Stimulated activated CD4-positive, alpha-beta T cell treated with anti-CD3 and anti-CD28 coated beads, TNF-alpha, amount 100 ng/mL, for 4 hours (primary cell): Measurements from ENCODE around the gene SHISA6.

Experiments used
- DNase-seq, 3 experiments: peaks; one replicate each; pipeline ENCODE4 v3.0.0-alpha.2; 2020; ENCODE audit warnings: low read depth in 3 of 3

Gene SHISA6

DNA sequence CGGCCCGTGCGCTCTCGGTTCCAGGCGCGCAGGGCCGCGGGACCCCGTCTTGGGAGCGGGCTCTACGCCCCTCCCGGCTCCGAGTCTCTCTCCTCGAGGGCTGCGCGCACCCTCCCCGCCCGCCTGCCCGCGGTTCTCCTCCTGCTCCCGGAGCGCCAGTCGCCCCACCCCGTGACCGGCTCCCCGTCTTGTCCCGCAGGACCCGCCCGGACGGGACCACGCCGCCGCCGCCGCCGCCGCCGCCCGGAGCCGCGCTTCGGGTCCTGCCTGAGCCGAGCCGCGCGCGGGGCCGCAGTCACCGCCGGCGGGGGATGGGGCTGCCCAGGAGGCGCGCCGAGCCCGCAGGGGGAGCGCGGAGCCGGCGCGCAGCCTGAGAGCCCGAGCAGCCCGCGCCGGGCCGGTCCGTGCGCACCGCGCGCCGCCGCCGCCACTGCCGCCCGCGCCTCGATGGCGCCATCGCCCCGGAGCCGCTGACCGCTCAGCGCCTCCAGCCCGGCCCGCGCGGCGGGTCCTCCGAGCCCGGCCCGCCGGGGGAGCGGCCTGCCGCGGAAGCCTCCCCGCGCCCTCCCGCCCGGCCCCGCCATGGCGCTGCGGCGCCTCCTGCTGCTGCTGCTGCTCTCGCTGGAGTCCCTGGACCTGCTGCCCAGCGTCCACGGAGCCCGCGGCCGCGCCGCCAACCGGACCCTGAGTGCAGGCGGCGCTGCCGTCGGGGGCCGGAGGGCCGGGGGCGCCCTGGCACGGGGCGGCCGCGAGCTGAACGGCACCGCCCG is at the start of gene SHISA6:
SHISA6 (plus strand) TSS at position 373 of the 770 bp plus-strand sequence.
- DNase-seq, result no peak

DNA sequence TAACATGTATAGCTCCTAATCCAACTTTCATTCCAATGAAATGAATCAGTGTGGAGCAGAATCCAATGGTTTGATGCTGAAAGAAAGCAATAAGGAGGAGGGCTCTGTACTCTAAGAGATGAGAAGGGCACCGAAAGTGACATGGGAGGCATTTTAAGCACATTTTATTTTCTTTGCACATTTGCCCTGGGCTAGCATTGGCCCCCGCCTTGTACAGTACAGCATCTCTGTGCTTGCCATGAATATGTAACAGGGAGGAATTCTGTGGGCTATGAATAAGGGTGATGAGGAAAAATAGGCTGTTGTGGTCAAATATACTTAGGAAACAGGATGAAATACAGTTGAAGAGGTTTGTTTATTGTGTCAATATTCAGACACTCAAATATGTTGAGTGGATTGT is 45.2 kb upstream of the SHISA6 start:
- no peak for DNase-seq

DNA sequence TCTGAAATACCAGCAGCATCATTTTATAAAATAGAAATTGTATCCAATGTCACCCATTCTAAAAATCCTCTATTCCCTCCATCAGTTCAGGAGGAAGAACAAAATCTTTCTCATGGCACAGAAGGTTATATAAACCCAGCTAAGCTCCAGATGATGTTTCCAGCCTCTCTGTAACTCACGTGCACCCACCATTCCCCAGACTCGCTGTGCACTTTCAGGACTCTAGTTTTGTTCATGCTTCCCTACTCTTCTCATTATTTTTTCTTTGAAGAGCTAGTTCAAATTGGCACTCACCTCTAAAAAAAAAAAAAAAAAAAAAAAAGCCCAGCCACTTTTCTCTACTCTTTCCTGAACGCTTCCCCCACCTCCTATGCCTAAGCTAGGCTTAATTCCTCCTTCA is 36.0 kb upstream of the SHISA6 start:
- DNase-seq, result no peak

DNA sequence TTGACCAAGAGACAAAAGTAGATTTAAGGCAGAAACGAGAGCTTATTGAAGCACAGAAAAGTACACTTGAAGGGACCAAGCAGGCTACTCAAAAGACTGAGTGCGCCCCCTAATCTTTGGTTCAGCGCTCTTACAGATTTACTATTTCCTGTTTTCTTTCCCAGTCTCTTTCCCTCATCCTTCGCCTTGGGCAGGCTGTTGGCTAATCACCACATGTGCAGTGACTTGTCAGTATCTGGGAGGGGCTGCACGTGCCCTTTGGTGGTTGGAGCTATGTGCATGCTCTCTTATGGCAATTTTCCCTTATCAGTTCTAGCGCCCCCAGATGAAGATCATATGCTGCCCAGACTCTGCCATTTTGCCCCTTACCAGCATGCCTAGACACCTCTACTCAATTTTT is 35.4 kb upstream of the SHISA6 start:
- no peak for DNase-seq

- no peak for DNase-seq
Observed at GRCh38 chr17:11209906-11210305, 31.1 kb upstream of the SHISA6 start.

- no peak for DNase-seq
Observed at GRCh38 chr17:11212792-11213191, 28.2 kb upstream of the SHISA6 start.

DNA sequence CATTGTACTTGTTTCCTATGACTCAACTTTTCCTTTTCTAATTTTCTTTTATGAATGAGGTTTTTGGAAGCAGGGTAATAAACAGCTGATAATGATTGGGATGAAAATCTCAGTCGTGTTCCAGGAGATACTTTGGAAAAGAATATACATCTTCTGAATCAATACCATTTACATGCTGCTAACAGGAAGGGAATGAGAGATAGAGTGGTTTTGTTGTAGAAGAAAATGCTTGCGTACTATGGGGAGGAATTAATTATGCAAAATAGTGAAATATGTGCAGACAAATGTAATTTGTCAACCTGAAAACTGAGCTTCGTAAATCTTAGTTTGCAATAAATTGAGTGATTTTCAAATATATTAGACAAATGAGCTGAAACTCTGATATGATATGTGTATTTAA is 24.0 kb upstream of the SHISA6 start:
- no peak for DNase-seq

DNA sequence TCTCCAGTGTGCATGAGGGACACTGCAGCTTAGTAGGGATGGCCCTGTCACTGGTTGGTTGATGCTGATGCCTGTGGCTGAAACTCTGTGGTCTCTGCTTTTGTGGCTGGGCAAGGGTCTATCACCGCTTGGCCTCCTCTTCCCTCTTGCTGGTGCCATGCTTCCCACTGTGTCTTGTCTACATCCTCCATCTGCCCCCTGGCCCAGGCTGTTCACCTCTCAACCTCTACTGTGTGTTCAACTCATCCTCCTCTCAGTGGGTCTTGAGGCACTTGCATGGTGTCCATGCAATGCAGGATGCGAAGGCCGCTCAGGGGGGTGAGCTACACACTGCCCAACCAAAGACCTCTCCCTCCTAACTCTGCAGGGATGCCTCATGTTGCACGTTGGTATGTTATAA is 19.8 kb upstream of the SHISA6 start:
- DNase-seq, result no peak

DNA sequence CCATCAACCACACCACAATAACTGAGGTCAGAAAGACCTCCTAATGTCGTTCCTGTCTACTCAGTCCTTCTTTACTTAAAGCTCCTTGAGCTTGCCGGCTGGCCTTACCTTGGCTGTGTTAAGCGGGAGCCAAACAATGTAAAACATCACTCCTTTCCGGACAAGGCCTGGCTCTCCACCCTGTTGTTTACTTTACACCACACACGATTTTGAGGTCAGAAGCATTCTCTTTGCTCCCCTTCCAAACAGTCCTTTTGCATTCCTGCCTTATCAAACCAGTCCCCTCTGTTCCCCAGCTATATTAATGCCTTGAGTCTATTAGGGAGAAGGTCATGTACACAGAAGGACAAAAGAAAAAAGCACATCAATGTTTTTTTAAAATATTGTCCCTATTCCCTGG is 19.3 kb upstream of the SHISA6 start:
- DNase-seq, result no peak

GRCh38 chr17:11238705-11239104 is 2.3 kb upstream of the SHISA6 start:
- DNase-seq, result no peak

- no peak for DNase-seq
Observed at GRCh38 chr17:11239379-11239970, 1.5 kb upstream of the SHISA6 start.

- no peak for DNase-seq
Observed at GRCh38 chr17:11240041-11240840, 772 bp upstream of the SHISA6 start.

- no peak for DNase-seq
Observed at GRCh38 chr17:11241611-11242226, 706 bp downstream of the SHISA6 start.

- DNase-seq, result no peak
Observed at GRCh38 chr17:11242411-11242810, 1.4 kb downstream of the SHISA6 start.

- DNase-seq, result no peak
Observed at GRCh38 chr17:11244776-11245175, 3.8 kb downstream of the SHISA6 start.

DNA sequence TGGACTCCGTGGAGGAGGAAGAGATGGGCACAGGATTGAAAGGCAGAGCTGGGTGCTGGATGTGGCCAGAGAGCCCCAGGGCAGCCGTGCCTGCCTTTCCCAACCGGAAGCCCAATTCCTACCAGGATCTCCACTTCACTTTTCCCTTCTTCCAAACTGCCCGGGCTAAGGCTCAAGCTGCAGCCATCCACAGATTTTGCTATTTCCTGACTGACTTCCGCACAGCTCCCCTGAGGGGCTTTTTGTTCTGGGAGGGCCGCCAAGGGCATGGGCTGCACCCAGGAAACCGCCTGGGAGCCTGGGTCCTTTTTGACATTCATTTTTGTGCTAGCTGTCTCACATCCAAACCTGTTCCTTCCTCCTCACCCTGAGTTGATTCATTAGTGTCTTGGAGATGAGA is 4.2 kb downstream of the SHISA6 start:
- no peak for DNase-seq

GRCh38 chr17:11245791-11246190 is 4.8 kb downstream of the SHISA6 start:
- no peak for DNase-seq

DNA sequence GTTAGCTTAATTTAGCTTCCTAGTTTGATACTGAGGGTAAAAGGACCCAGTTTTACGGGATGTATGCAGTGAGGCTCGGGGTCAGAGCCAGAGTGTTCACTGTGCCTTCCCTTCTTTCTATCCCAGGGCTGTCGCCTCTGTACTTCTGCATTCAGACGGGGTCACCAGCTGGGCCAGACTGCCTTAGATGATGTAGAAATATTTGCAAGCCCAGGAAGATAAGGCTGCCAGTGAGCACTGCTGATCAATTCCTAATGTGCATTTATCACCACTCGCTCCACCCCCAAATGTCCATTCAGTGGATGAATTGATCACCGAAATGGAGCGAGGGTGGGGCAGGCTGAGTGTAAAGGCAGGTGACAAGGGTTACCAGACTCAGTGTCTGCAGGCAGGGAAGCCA is 9.1 kb downstream of the SHISA6 start:
- no peak for DNase-seq

DNA sequence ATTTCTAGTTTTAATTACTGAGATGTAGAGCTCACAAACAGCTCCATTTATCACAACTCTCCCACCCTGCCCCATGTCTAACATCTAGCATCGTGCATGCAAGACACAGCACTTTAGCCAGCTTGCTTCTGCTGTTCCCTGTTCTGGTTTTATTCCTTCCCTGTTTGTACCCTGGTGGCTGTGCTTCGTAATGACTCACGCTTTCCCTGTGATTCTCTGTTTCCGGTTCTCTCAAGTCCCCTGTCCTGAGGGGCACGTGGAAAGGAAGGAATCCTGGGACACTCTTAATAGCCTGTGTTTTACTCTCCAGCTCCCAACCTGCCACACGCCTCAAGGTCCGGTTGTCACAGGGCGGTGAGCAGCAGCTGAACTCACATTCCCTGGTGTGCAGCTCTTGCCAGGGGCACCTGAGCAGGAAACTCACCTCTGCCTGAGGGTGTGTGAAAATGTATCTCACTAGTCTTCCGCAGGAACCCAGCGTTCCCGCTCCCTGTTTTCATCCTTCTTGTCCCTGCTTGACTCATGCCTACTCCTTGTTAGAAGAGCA is 10.6 kb downstream of the SHISA6 start:
- DNase-seq, result no peak

GRCh38 chr17:11252146-11252545 is 11.1 kb downstream of the SHISA6 start:
- no peak for DNase-seq

DNA sequence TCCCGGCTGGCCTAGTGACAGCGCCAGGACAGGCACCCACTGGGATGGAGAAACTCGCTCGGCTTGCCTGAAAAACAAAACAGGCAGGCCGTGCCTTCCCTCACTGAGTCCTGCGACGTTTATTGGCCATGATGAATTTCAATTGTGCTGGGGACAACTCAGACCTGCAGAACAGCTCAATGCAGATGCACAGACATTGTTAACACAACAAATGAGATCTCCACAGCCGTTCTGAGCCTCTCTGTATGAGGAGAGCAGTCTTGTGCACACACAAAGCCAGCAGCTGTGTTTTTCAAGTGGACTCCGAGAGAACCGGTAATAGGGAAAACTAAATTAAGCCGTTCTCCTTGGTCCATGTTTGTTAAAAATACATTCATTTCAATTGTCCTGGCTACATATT is 15.9 kb downstream of the SHISA6 start:
- DNase-seq, result no peak
